Fibroblast of peridontal ligament (primary cell): ENCODE data around the gene MAN1A2.

Experiments
- DNase-seq: peaks from one replicate; pipeline ENCODE4 v3.0.0-alpha.2; 2010; ENCODE audit errors: extremely low read depth

Gene MAN1A2

DNA sequence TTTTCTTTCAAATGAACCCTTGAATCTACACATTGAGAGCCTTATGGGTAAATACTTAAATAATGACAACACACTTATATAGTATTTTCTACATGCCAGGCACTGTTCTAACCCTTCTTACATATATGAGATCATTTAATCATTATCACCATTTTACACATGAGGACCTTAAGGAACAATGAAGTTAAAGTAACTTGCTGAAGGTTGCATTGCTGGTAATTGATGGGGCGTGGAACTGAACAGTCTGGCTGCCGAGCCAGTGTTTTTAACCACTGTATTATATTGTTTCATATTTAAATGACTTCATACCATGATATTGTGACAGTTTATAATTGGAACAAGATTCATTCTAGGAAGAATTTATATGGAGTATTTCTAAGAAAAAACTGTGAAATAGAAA is 126.7 kb downstream of the MAN1A2 start:
- no peak for DNase-seq

DNA sequence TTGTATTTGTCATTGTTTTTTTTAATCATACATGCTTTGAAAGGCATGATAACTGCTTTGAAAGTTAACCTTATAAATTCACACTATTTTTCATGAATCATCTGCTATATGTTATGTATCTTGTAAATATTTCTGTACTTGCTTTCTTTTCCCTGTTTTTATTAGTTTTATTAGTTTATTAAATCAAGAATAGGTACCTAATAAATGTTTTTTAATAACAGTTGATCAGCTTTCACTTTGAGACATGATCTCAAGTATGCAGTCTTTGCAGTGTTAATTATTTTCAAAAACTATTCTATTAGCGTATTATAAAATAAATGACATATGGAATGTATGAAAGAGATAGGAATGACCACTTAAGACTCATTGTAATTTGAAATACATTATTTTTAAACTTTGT is 127.8 kb downstream of the MAN1A2 start:
- no peak for DNase-seq

- DNase-seq = peak; percentile 43
These were observed 131.8 kb downstream of the MAN1A2 start for GRCh38 chr1:117499071-117499470.

GRCh38 chr1:117500584-117500983 is 133.3 kb downstream of the MAN1A2 start:
- DNase-seq = no peak

GRCh38 chr1:117501281-117501680 is 134.0 kb downstream of the MAN1A2 start:
- peak; percentile 81 for DNase-seq

- DNase-seq = no peak
These were observed 144.0 kb downstream of the MAN1A2 start for GRCh38 chr1:117511273-117511672.

GRCh38 chr1:117512728-117513321 is 145.6 kb downstream of the MAN1A2 start:
- DNase-seq = peak; percentile 70

- DNase-seq = no peak
These were observed 155.9 kb downstream of the MAN1A2 start for GRCh38 chr1:117523111-117523510.

GRCh38 chr1:117527074-117527473 is 159.8 kb downstream of the MAN1A2 start:
- peak; percentile 13 for DNase-seq

GRCh38 chr1:117527566-117528102 is 160.4 kb downstream of the MAN1A2 start:
- peak; percentile 71 for DNase-seq

DNA sequence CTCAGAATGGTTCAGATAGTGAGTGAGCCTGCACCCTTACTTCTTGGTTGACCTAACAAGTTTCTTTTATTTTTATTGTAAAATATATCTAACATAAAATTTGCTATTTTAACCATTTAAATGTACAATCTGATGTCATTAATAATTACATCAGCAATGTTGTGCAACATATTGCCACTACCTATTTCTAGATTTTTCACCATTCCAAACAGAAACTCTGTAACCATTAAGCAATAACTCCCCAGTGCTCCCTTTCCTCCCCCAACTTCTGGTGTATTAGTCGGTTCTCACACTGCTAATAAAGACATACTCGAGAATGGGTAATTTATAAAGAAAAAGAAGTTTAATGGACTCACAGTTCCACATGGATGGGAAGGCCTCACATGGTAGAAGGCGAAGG is 162.4 kb downstream of the MAN1A2 start:
- no peak for DNase-seq

- no peak for DNase-seq
These were observed 164.0 kb downstream of the MAN1A2 start for GRCh38 chr1:117531222-117531621.

- peak; percentile 80 for DNase-seq
These were observed 167.8 kb downstream of the MAN1A2 start for GRCh38 chr1:117534995-117535467.

- no peak for DNase-seq
These were observed 168.6 kb downstream of the MAN1A2 start for GRCh38 chr1:117535821-117536220.

DNA sequence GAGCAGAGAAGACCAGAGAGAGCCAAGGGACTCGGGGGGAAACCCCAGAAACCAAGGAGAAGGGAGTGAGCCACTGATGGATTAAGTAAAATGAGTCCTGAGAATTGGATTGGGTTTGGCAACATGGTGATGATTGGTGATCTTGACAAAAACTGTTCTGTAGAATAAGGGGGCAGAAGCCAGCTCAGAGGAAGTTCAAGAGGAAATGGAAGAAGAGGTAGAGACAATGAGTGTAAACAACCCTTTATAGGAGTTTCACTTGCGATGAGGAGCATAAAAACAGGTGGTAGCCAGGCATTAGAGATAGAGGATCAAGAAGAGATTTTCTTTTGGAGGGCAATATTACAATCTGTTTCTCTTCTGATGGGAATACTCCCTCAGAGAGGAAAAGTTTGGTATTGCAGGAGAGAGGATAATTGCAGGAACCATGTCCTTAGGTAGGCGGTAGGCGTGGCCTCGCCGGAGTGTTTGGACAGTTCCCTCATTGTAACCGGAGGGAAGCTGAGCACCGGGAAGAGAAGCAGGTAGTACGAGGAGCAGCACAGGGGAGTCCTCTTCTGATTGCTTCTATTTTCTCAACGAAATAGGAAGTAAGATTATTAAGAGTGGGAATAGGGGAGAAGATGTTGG is 170.2 kb downstream of the MAN1A2 start:
- DNase-seq = no peak

GRCh38 chr1:117540532-117540931 is 173.3 kb downstream of the MAN1A2 start:
- DNase-seq = no peak

DNA sequence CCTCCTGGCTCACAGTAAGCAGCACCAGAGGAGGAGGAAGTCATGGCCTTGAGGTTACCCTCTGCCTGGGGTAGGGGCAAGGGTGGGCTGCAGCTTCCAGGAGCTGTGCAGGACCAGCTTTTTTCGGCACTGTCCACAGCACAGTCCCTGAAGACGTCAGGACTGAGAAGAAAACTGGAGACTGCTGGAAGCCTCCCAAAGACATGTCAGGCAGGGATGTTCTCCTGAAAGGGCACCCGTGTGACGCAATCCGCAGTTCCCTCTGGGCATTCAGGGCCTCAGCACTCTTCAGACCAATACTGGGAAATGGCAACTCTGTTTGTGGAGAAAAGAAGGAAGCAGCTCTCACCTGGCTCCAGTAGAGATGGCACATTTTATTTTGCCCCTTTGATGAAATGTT is 173.8 kb downstream of the MAN1A2 start:
- no peak for DNase-seq

GRCh38 chr1:117541585-117541984 is 174.3 kb downstream of the MAN1A2 start:
- no peak for DNase-seq

DNA sequence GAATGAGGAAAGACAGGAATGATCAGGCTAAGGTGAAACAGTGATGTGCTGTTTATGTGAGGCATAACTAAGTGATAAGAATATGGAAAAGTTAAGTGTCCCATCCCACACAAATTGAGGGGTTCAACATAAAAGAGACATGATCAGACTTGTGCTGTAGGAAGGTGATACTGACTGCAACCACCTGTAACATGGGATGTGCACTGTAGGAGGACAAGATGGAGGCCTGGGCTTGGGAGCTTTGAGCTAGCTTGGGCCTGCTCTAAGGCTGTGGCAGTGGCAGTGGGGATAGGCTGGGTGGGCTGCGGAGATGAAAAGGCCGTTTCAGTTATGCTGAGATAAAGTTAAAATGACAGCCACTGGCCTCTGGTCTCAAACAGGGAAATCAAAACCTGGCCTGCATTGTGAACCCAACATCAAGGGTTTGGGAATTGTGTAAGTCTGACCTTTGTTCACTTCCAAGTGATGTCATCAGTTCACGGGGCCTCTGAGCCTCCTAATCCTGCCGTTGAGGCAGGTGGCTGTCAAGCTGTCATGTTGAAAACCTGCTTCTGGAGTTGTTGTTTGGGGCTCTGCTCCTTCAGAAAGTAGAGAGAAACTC is 177.4 kb downstream of the MAN1A2 start:
- DNase-seq = no peak

GRCh38 chr1:117546467-117546866 is 179.2 kb downstream of the MAN1A2 start:
- DNase-seq = no peak

GRCh38 chr1:117553471-117553870 is 186.2 kb downstream of the MAN1A2 start:
- no peak for DNase-seq

GRCh38 chr1:117555806-117556205 is 188.6 kb downstream of the MAN1A2 start:
- DNase-seq = no peak

DNA sequence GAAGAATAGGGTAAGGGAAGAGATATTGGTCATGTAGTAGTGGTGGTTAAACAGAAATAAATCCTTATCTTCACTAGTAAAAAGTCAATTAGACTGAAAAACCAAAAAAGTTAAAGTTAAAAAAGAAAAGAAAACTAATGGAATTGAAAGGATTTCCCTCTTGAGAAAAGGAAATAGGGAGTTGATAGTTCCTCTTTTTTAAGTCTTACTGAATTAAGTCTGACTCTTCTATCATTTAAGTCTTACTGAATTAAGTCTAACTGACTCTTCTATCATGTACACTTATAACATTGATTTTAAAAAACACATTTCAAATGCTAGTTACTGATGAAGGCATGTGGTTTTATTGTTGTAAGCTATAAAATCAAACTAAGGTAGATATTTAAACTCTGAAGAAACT is 189.1 kb downstream of the MAN1A2 start:
- DNase-seq = no peak
